GM12892 (cell line): Measurements from ENCODE around the gene CPA1.

Experiments
- POLR2A ChIP-seq: IDR thresholded peaks from 2 replicates; pipeline ENCODE4 v1.6.1; 2011; ENCODE audit warnings: low read depth, low read length, control low read depth
- POLR2AphosphoS5 ChIP-seq: IDR thresholded peaks from 2 replicates; pipeline ENCODE4 v1.6.1; 2011; ENCODE audit warnings: low read depth, low read length, control low read depth
- TAF1 ChIP-seq: IDR thresholded peaks from 2 replicates; pipeline ENCODE4 v1.6.1; 2011; ENCODE audit warnings: low read depth, mild to moderate bottlenecking, control low read depth, low read length, borderline replicate concordance

DNA sequence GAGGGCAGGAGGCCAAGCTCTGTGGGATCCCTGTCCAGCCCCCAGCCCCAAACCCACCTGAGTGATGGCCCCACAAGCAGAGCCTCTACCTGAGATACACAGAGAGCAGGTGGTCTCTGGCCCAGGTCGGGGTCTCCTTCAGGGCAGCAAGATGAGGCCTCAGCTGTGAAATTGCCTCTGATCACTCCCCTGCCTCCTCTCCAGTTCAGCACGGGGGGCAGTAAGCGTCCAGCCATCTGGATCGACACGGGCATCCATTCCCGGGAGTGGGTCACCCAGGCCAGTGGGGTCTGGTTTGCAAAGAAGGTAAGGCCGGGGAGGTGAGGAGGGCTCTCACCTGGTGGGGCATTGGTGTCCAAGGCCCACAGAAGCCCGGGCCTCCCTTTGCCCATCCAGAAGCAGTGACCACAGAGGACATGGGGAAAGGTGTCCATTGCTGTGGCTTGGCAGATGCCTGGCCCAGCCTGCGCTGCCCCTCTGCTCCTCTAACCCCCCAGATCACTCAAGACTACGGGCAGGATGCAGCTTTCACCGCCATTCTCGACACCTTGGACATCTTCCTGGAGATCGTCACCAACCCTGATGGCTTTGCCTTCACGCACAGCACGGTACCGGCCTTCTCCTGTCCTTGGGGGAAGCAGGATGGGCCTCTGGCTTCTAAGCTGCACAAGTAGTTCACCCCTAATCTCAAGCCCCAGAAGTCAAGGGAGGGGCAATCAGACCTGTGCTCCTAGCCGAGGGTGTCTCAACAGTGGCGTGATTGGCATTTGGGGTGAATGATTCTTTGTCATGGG, 3.1 kb downstream of the CPA1 start:
- TF ChIP-seq POLR2AphosphoS5 (no peak), POLR2A (no peak), TAF1 (no peak)
